8988T (cell line): ENCODE measurements around the gene GREB1L.

Experiments used
- DNase-seq: peaks from one replicate; pipeline ENCODE4 v3.0.0; 2011

GREB1L gene

GRCh38 chr18:21452276-21452780 lies 210.3 kb downstream of the GREB1L start:
- DNase-seq = no peak

- DNase-seq = no peak
Observed at GRCh38 chr18:21452796-21453510, 210.9 kb downstream of the GREB1L start.

DNA sequence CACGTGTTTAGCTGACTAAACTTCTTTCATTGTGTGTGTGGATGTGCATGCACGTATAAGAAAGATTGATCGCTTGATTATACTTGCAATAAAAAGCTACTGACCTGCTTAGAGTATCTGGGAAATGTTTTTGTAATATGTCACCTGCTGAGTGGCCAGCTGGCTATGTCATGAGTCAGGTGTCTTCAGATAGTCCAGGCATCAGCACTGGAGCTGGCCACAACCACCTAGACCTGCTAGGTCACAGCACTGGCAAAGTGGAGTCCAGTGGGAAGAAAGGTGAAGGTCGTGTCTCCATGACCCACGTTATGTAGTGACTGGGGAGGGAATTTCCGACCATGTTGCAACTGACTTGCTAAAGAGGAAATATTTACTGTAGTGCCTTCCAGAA lies 211.5 kb downstream of the GREB1L start:
- no peak for DNase-seq

DNA sequence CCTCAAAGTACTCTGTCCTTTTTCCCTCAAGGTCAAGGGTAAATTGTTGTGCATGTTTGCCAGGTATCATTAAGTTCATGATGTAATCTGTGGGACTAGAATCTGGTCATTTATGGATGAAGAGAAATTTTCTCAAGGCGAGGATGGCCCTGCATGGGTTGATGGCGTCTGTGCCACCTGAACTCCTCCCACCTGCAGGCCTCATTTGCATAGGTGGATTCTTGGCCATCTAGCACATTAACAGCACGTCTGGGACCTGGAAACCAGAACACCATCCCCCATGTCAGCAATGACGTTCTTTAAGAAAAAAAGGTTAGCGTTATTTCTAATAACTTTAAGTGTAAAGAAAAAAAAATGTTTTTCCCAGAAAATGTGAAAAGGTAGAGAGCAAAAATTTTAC lies 212.7 kb downstream of the GREB1L start:
- DNase-seq = no peak

- no peak for DNase-seq
Observed at GRCh38 chr18:21456428-21457178, 214.6 kb downstream of the GREB1L start.

- no peak for DNase-seq
Observed at GRCh38 chr18:21457179-21457535, 215.1 kb downstream of the GREB1L start.

- no peak for DNase-seq
Observed at GRCh38 chr18:21458310-21458709, 216.3 kb downstream of the GREB1L start.

GRCh38 chr18:21458788-21459187 lies 216.8 kb downstream of the GREB1L start:
- DNase-seq = no peak

GRCh38 chr18:21459706-21460286 lies 217.8 kb downstream of the GREB1L start:
- DNase-seq = no peak

- DNase-seq = no peak
Observed at GRCh38 chr18:21461460-21461859, 219.4 kb downstream of the GREB1L start.

DNA sequence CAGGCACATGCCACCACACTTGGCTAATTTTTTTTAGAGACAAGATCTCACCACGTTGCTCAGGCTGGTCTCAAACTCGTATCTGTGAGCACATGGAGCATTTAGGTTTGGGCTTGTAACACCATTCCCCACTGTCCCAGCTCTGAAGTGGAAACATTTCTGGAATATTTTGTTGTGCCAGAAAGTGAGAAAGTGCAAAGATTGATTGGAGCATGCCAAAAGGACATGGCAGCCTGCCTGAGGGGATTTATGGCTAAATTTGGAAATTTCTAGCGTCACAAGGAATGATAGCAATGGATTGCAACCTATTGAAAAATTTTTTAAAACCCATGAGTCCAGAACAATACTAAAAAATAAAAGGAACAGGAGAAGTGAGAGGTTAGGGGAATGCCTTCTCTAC lies 221.7 kb downstream of the GREB1L start:
- no peak for DNase-seq

- DNase-seq = no peak
Observed at GRCh38 chr18:21468514-21469164, 226.6 kb downstream of the GREB1L start.

GRCh38 chr18:21472741-21473140 lies 230.7 kb downstream of the GREB1L start:
- DNase-seq = no peak

- no peak for DNase-seq
Observed at GRCh38 chr18:21474621-21475020, 232.6 kb downstream of the GREB1L start.

- no peak for DNase-seq
Observed at GRCh38 chr18:21479721-21480120, 237.7 kb downstream of the GREB1L start.

- DNase-seq = no peak
Observed at GRCh38 chr18:21481739-21482138, 239.7 kb downstream of the GREB1L start.

DNA sequence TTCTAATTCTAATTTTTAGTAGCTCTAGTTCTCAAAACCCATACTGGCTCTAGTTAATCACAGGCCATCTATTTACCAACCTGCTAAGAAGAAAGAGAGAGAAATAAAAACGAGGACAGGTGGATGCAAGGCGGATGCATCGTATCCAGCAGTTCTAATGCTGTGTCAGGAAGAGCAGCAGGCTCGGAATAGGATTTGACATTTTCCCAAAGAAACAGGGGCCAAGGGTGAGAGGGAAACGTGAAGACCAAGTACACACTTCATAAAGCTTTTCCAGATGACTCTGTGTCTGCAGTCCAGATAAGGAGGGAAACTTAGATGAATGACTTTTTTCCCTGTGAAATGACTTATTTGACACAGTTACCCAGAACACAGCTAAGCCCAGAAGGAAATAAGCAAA lies 241.0 kb downstream of the GREB1L start:
- DNase-seq = no peak

DNA sequence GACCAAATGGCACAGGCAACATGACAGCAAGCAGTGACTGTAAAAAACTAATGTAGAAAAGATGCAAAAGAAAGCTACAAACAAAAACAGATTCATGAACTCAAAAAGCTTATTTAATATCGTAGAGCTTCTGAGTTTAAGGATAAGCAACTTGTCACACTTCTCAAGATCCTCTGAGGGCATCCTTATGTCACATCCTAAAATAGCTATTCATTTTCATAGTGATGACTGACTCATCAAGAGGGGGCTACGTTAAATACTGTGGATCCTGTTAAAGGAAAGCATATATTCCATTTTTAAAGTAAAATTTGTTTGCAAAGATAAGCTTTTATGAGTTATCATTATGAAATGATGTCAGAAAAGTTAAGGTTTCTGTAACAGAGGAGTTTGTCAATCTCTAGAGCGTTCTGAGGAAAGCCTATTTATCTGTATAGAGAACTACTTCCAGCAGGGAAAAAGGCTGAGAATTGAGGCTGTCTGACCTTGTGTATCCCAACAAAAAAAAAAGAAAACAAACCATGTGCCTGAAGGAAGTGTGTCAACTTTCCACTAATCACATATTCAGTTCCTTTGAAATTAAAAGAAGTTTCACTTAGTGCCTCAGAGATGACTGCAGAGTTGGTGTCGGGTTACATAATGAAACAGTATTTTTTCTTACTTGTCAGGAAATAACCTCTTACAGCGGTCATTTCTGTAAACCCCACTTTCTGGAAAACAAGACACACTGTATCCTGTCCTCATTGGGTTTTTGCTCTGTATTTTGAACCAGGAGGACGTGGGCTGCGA lies 243.0 kb downstream of the GREB1L start:
- DNase-seq = no peak

- no peak for DNase-seq
Observed at GRCh38 chr18:21486905-21487437, 244.9 kb downstream of the GREB1L start.

- peak; percentile 70 for DNase-seq
Observed at GRCh38 chr18:21489119-21489750, 247.2 kb downstream of the GREB1L start.

DNA sequence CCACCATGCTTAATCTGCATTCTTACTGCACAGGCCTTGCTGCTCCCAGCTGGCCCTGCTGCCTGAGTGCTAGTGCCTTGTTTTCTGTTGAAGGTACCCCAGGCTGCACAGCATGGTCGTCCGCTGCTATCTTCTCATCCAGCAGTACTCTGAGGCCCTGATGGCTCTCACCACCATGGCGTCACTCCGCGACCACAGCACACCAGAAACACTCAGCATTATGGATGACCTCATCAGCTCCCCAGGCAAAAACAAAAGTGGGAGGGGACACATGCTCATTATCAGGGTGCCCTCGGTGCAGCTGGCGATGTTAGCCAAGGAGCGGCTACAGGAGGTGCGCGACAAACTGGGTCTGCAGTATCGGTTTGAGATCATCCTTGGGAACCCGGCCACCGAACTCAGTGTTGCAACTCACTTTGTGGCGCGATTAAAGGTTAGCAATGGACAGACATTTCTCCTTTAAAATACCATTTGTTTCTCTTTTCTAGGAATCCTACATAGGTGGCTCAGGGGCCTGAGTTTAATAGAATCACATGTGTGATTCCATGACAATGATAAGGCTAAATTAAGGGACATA lies 248.0 kb downstream of the GREB1L start:
- no peak for DNase-seq

DNA sequence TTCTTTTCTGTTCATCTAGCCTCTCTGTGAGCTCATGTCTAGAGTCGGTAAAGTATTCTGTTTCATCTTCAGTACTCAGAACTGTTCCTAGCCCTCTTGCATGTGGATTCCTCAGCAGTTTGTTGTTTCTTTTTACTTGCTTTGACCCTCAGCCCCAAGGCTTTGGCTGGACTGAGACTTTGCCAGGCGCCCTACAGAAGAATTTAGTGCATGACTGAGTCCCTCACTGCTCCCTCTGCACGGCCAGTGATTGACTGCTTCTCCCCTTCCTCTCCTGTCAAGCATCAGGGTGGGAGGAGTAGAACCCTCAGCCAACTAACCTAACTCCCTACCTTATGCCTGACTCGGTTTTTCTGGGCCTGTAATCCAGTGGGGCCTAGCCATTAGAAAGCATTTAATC lies 248.7 kb downstream of the GREB1L start:
- DNase-seq = no peak
